ENCODE data around the gene SLC47A1. TPM values are rescaled to one million over a fixed set of nuclear protein-coding genes. Genes with fewer than 3 reads are reported as not detected.
"Not testable (repeated sequence)": the region's sequence is repeated elsewhere in the genome, so short reads cannot be mapped to it uniquely, and the experiment has no call there.

The SLC47A1 gene
- total RNA-seq, 4 donors from 2014 or later, result 0.32 to 0.96 TPM; not detected in 2

GRCh38 chr17:19578545-19578944 is 44.9 kb downstream of the SLC47A1 start:
- Histone ChIP-seq H3K27me3 (peaks cover 32% of the 10 kb centered on the region), H3K4me1 (peaks cover 0 to 10% (median 3%) of the 10 kb centered on the region in 4 donors), H3K36me3 (no peaks in the 10 kb centered on the region), H3K4me3 (no peak overlapping the region), H3K9me3 (no peaks in the 10 kb centered on the region), H3K27ac (no peak overlapping the region)
- TF ChIP-seq EP300 (IDR thresholded peaks at IDR 0.05; ENCODE audit: low read depth) (no peak), CTCF (IDR thresholded peaks at IDR 0.05) (no peak), POLR2AphosphoS5 (IDR thresholded peaks at IDR 0.05) (no peak), POLR2A (IDR thresholded peaks at IDR 0.05) (no peak)
- DNase-seq, result no peak
- WGBS, 2 donors (ENCODE audit: low coverage in 1 of 2), result 73 to 86% methylated on average over 4 of the region's 4 CpGs
- in situ Hi-C loops (cut with MboI; ENCODE audit: low pct_ligation_motif_present in 1 of 4, low pct_unique_long_range_greater_than_20kb in 1 of 4, low sequenced_read_pairs in 3 of 4), result no loop called here
- intact Hi-C loops (cut with DNase I; ENCODE audit: low total_unique reads), result no loop called here

GRCh38 chr17:19579192-19579761 is 45.6 kb downstream of the SLC47A1 start:
- in situ Hi-C loops (cut with MboI; ENCODE audit: low pct_ligation_motif_present in 1 of 4, low pct_unique_long_range_greater_than_20kb in 1 of 4, low sequenced_read_pairs in 3 of 4) (no loop called here), intact Hi-C loops (cut with DNase I; ENCODE audit: low total_unique reads) (no loop called here)
- peak overlapping the region in 3 of 4 donors; percentile 35 to 50 (median 48) for H3K4me3 ChIP-seq
- whole genome bisulfite sequencing, 2 donors (ENCODE audit: low coverage in 1 of 2), result 68% methylated on average over 12 of the region's 19 CpGs; no CpG with 5 or more reads in 1 of the 2 donors
- no peaks in the 10 kb centered on the region for H3K36me3 ChIP-seq
- TF ChIP-seq POLR2A (IDR thresholded peaks at IDR 0.05), result no peak
- no peak for TF ChIP-seq EP300 (IDR thresholded peaks at IDR 0.05; ENCODE audit: low read depth)
- no peak for TF ChIP-seq POLR2AphosphoS5 (IDR thresholded peaks at IDR 0.05)
- no peak for TF ChIP-seq CTCF (IDR thresholded peaks at IDR 0.05)
- H3K4me1 ChIP-seq, result peaks cover 0 to 10% (median 3%) of the 10 kb centered on the region in 4 donors
- peak overlapping the region in 2 of 4 donors; percentile 2 to 19 for H3K27ac ChIP-seq
- peaks cover 32% of the 10 kb centered on the region for H3K27me3 ChIP-seq
- H3K9me3 ChIP-seq, result no peaks in the 10 kb centered on the region
- DNase-seq, result no peak

GRCh38 chr17:19579867-19580565 is 46.4 kb downstream of the SLC47A1 start:
- 31% methylated on average over 35 of the region's 76 CpGs; no CpG with 5 or more reads in 1 of the 2 donors for WGBS, 2 donors (ENCODE audit: low coverage in 1 of 2)
- Histone ChIP-seq H3K27me3 (peaks cover 32% of the 10 kb centered on the region), H3K4me3 (peak overlapping the region; percentile 29 to 50 (median 42)), H3K9me3 (no peaks in the 10 kb centered on the region), H3K27ac (peak overlapping the region in 1 of 4 donors; percentile 2), H3K36me3 (no peaks in the 10 kb centered on the region), H3K4me1 (peaks cover 0 to 10% (median 3%) of the 10 kb centered on the region in 4 donors)
- in situ Hi-C loops (cut with MboI; ENCODE audit: low pct_ligation_motif_present in 1 of 4, low pct_unique_long_range_greater_than_20kb in 1 of 4, low sequenced_read_pairs in 3 of 4), result no loop called here
- TF ChIP-seq EP300 (IDR thresholded peaks at IDR 0.05; ENCODE audit: low read depth) (no peak), CTCF (IDR thresholded peaks at IDR 0.05) (no peak), POLR2A (IDR thresholded peaks at IDR 0.05) (no peak), POLR2AphosphoS5 (IDR thresholded peaks at IDR 0.05) (no peak)
- DNase-seq, result no peak
- intact Hi-C loops (cut with DNase I; ENCODE audit: low total_unique reads), result no loop called here

GRCh38 chr17:19580566-19580920 is 46.9 kb downstream of the SLC47A1 start:
- H3K4me1 ChIP-seq, result peaks cover 0 to 10% (median 3%) of the 10 kb centered on the region in 4 donors
- H3K27me3 ChIP-seq, result peaks cover 32% of the 10 kb centered on the region
- DNase-seq; H3K27ac ChIP-seq; H3K9me3 ChIP-seq; H3K36me3 ChIP-seq; in situ Hi-C loops (cut with MboI; ENCODE audit: low pct_ligation_motif_present in 1 of 4, low pct_unique_long_range_greater_than_20kb in 1 of 4, low sequenced_read_pairs in 3 of 4); intact Hi-C loops (cut with DNase I; ENCODE audit: low total_unique reads): not testable (repeated sequence)
- WGBS, 2 donors (ENCODE audit: low coverage in 1 of 2), result 86 to 88% methylated on average over 5 to 17 of the region's 17 CpGs
- H3K4me3 ChIP-seq, result peak overlapping the region in 1 of 4 donors; percentile 48

GRCh38 chr17:19582152-19582551 is 48.5 kb downstream of the SLC47A1 start:
- H3K27ac ChIP-seq; DNase-seq; H3K4me3 ChIP-seq; intact Hi-C loops (cut with DNase I; ENCODE audit: low total_unique reads); H3K9me3 ChIP-seq; H3K36me3 ChIP-seq; in situ Hi-C loops (cut with MboI; ENCODE audit: low pct_ligation_motif_present in 1 of 4, low pct_unique_long_range_greater_than_20kb in 1 of 4, low sequenced_read_pairs in 3 of 4): not testable (repeated sequence)
- peaks cover 32% of the 10 kb centered on the region for H3K27me3 ChIP-seq
- WGBS, 2 donors (ENCODE audit: low coverage in 1 of 2), result 92% methylated on average over 13 of the region's 13 CpGs; no CpG with 5 or more reads in 1 of the 2 donors
- H3K4me1 ChIP-seq, result peaks cover 0 to 10% (median 3%) of the 10 kb centered on the region in 4 donors
